ENCODE results near the gene DCUN1D1.

The DCUN1D1 gene

DNA sequence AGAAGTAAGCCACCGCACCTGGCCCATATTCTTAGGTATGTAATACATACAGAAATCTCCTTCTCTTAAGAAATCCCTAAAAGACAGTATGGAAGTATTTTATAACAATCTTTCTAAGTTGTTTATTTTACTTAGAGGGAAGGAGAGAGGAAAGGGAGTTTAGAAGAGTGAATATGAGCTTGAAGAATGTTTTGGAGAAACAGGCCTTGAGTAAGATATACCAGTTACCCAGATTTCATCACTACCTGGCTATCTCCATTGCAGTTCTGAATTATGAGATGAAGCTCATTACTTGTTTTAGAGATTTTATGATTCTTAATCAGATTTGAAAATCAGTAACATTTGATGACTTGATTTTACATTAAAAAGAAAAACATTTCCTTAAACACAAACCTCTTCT lies 71.9 kb downstream of the DCUN1D1 start:
- no peak for TF ChIP-seq CTCF (IDR thresholded peaks at IDR 0.05; ENCODE audit: borderline replicate concordance, control extremely low read depth, extremely low read depth, insufficient read depth, missing control alignments)
- in situ Hi-C loops (cut with MboI; ENCODE audit: low sequenced_read_pairs, unreplicated experiment): no loop called here
- DNase-seq (ENCODE audit: low spot score): no peak

DNA sequence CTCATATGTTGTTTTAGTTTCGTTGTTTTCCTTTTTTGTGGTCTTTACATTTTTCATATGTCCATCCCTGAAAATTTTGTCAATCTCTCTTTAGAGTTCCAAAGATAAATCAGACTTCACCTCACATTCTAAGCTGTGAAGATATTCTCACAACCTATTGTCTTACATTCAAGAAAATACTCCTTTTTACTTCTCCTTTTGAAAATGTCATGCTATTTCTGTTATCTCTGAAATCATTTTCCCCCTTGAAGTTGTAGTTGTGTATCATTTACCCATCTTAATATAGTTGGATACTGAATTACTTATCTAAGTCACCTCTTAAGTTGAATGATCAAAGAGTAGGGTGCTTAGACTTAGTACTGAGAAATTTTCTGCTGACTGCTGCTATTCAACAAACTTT lies 74.3 kb downstream of the DCUN1D1 start:
- in situ Hi-C loops (cut with MboI; ENCODE audit: low sequenced_read_pairs, unreplicated experiment): no loop called here

DNA sequence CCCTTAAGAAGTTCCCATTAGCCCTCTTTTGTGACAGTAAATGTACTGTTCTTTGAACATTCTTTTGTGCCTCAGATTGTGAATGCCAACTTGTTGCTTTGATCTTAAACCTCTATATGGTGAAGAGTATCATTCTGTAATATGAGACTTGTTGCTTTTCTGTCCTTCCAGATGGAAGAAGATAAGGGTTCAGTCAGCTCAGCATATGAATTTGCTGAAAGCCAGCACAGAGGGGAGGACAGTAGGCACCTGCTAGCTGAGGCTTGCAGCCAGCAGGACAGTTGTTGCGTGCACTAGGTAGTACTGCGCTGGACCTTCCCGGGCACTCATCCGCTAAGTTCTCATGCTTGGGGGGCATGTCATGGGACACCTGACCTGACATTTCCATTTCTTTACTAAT lies 74.7 kb downstream of the DCUN1D1 start:
- in situ Hi-C loops (cut with MboI; ENCODE audit: low sequenced_read_pairs, unreplicated experiment): no loop called here
- TF ChIP-seq CTCF (IDR thresholded peaks at IDR 0.05; ENCODE audit: borderline replicate concordance, control extremely low read depth, extremely low read depth, insufficient read depth, missing control alignments): no peak
- DNase-seq (ENCODE audit: low spot score): no peak

More for the DNA sequence above, 74.3 kb downstream of the DCUN1D1 start:
- no peak for TF ChIP-seq CTCF (IDR thresholded peaks at IDR 0.05; ENCODE audit: borderline replicate concordance, control extremely low read depth, extremely low read depth, insufficient read depth, missing control alignments)
- DNase-seq (ENCODE audit: low spot score): no peak

DNA sequence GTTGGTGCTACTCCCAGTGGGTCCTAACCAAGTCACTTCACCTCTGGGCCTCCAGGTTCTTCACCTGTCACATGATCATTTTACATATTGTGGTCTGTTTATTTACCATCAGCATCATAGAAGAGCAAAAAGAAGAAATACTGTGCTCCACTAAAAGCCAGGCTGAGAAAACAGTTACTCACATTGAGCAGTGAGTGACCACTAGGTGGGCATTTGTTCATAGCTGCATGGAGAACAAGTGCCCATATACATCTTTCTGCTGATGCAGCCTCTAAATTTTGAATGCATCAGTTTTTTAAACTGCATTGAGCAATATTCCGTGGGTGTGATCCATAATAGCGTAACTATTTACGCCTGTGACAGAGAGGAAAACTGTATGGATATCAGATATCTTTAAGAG lies 76.2 kb downstream of the DCUN1D1 start:
- in situ Hi-C loops (cut with MboI; ENCODE audit: low sequenced_read_pairs, unreplicated experiment): no loop called here
- DNase-seq (ENCODE audit: low spot score): no peak

GRCh38 chr3:182902236-182902635 lies 78.1 kb downstream of the DCUN1D1 start:
- DNase-seq (ENCODE audit: low spot score): no peak
- TF ChIP-seq CTCF (IDR thresholded peaks at IDR 0.05; ENCODE audit: borderline replicate concordance, control extremely low read depth, extremely low read depth, insufficient read depth, missing control alignments): no peak
- in situ Hi-C loops (cut with MboI; ENCODE audit: low sequenced_read_pairs, unreplicated experiment): no loop called here

More for the DNA sequence above, 76.2 kb downstream of the DCUN1D1 start:
- no peak for TF ChIP-seq CTCF (IDR thresholded peaks at IDR 0.05; ENCODE audit: borderline replicate concordance, control extremely low read depth, extremely low read depth, insufficient read depth, missing control alignments)

- in situ Hi-C loops (cut with MboI; ENCODE audit: low sequenced_read_pairs, unreplicated experiment): loop anchor here (10.0 kb wide), 1 partner anchor 488 kb away; no protein-coding TSS in a partner anchor
- DNase-seq (ENCODE audit: low spot score): no peak
- TF ChIP-seq CTCF (IDR thresholded peaks at IDR 0.05; ENCODE audit: borderline replicate concordance, control extremely low read depth, extremely low read depth, insufficient read depth, missing control alignments): no peak
Observed at GRCh38 chr3:182896553-182896952, 83.8 kb downstream of the DCUN1D1 start.

All from GM13976 (cell line).